ENCODE data around the gene PHF10.

- TF ChIP-seq SMC3 (IDR thresholded peaks at IDR 0.05; ENCODE audit: low read depth, low read length) (no peak), MXI1 (IDR thresholded peaks at IDR 0.05; ENCODE audit: borderline replicate concordance, low read depth, low read length) (no peak), POLR2A (IDR thresholded peaks at IDR 0.05; ENCODE audit: low read depth, low read length) (no peak), CTCF (conservative IDR thresholded peaks at IDR 0.05; ENCODE audit: low read depth, low read length) (no peak), BHLHE40 (IDR thresholded peaks at IDR 0.05; ENCODE audit: low read depth, low read length) (no peak), FOS (IDR thresholded peaks at IDR 0.05; ENCODE audit: low read depth, low read length) (no peak), USF2 (IDR thresholded peaks at IDR 0.05; ENCODE audit: low read depth, low read length) (no peak), MAFK (IDR thresholded peaks at IDR 0.05; ENCODE audit: low read depth, low read length) (no peak), NFE2L2 (IDR thresholded peaks at IDR 0.05; ENCODE audit: low read depth, low read length) (no peak)
Measured at GRCh38 chr6:169675011-169675410, 49.3 kb downstream of the PHF10 start.

Measured in IMR-90 (cell line).